IMR-90 (cell line): ENCODE measurements around the gene KRTAP5-7. TPM values are rescaled to one million over a fixed set of nuclear protein-coding genes. Genes with fewer than 3 reads are reported as not detected.

Experiments used
- ATAC-seq: fragments of 200-7000 bp; cut with Tn5 transposase; 2 replicates; pipeline ENCODE4 v1.9.1; 2020; ENCODE audit warnings: low read depth, mild to moderate bottlenecking, moderate library complexity
- BruUV-seq: library from RNA; stranded (reverse); fragments of 400-500 nt; replicated peaks from 2 replicates; lab custom pipeline; 2021; lab: Mats Ljungman, UMichigan
- CTCF ChIA-PET: fragments of 300-600 bp; formaldehyde crosslinking; extraction: SDS; loops from one replicate; lab custom pipeline; 2021; ENCODE audit warnings: antibody characterized with exemption; lab: Yijun Ruan, JAX
- POLR2A ChIA-PET: fragments of 300-600 bp; sonication (Branson Sonifier 250); formaldehyde crosslinking; loops from one replicate; lab custom pipeline; 2022; ENCODE audit warnings: antibody characterized with exemption; ENCODE audit not compliant: unreplicated experiment; lab: Charles Lee
- DNase-seq: peaks from one replicate; pipeline ENCODE4 v3.0.0; 2013
- H2AFZ ChIP-seq: replicated peaks from 2 replicates; pipeline ENCODE3; 2013; ENCODE audit warnings: low read length, mild to moderate bottlenecking; ENCODE audit not compliant: poor library complexity
- H2AK5ac ChIP-seq: 2 replicates; pipeline ENCODE4 v1.6.1; 2013; ENCODE audit warnings: low read depth, low read length, inconsistent platforms
- H2AK9ac ChIP-seq: replicated peaks from 2 replicates; pipeline ENCODE3; 2013; ENCODE audit warnings: mild to moderate bottlenecking, low read depth, low read length, moderate library complexity; ENCODE audit not compliant: poor library complexity
- H2BK120ac ChIP-seq: 2 replicates; pipeline ENCODE4 v1.6.1; 2013; ENCODE audit warnings: low read depth, low read length, inconsistent platforms
- H2BK15ac ChIP-seq: 3 replicates; pipeline ENCODE4 v1.6.1; 2013; ENCODE audit warnings: low read depth, low read length, inconsistent platforms
- H2BK20ac ChIP-seq: 2 replicates; pipeline ENCODE4 v1.6.1; 2013; ENCODE audit warnings: low read depth, mild to moderate bottlenecking, inconsistent platforms, low read length, moderate library complexity
- H2BK5ac ChIP-seq: 2 replicates; pipeline ENCODE4 v1.6.1; 2013; ENCODE audit warnings: mild to moderate bottlenecking, low read depth, low read length, inconsistent platforms; ENCODE audit not compliant: poor library complexity, severe bottlenecking
- H3K14ac ChIP-seq: replicated peaks from 2 replicates; pipeline ENCODE4 v1.6.1; 2013; ENCODE audit warnings: low read depth, low read length, inconsistent platforms
- H3K18ac ChIP-seq: 2 replicates; pipeline ENCODE4 v1.6.1; 2013; ENCODE audit warnings: low read depth, low read length, control low read depth
- H3K23ac ChIP-seq: 2 replicates; pipeline ENCODE4 v1.6.1; 2013; ENCODE audit warnings: low read depth, low read length, inconsistent platforms
- H3K27ac ChIP-seq: 2 replicates; pipeline ENCODE4 v1.5.1; 2013; ENCODE audit warnings: mild to moderate bottlenecking, control low read depth, low read length; ENCODE audit not compliant: insufficient read depth
- H3K27me3 ChIP-seq: 2 replicates; pipeline ENCODE4 v1.6.1; 2013; ENCODE audit warnings: low read length; ENCODE audit not compliant: control insufficient read depth, insufficient read depth
- H3K36me3 ChIP-seq: 2 replicates; pipeline ENCODE4 v1.6.1; 2013; ENCODE audit warnings: low read length, mixed read lengths; ENCODE audit not compliant: control insufficient read depth, insufficient read depth
- H3K4ac ChIP-seq: 2 replicates; pipeline ENCODE4 v1.6.1; 2013; ENCODE audit warnings: low read depth, low read length, inconsistent platforms
- H3K4me1 ChIP-seq: 2 replicates; pipeline ENCODE4 v1.6.1; 2013; ENCODE audit warnings: low read length, mixed read lengths; ENCODE audit not compliant: control insufficient read depth, insufficient read depth
- H3K4me2 ChIP-seq: 2 replicates; pipeline ENCODE4 v1.6.1; 2013; ENCODE audit warnings: low read depth, mild to moderate bottlenecking, control low read depth, low read length, moderate library complexity
- H3K4me3 ChIP-seq: 2 replicates; pipeline ENCODE4 v1.5.1; 2013; ENCODE audit warnings: low read depth, mild to moderate bottlenecking, control low read depth, low read length, moderate library complexity; ENCODE audit not compliant: insufficient read depth
- H3K56ac ChIP-seq: 2 replicates; pipeline ENCODE4 v1.6.1; 2013; ENCODE audit warnings: low read length, inconsistent platforms; ENCODE audit not compliant: insufficient read depth; ENCODE audit errors: extremely low read depth
- H3K79me1 ChIP-seq, 2 experiments: 2 replicates each; pipeline ENCODE4 v1.6.1; 2013; ENCODE audit warnings: low read length in 2 of 2, inconsistent platforms in 1 of 2, low read depth in 1 of 2
- H3K9ac ChIP-seq: 2 replicates; pipeline ENCODE4 v1.6.1; 2013; ENCODE audit warnings: low read depth, low read length, control low read depth
- H3K9me1 ChIP-seq: 2 replicates; pipeline ENCODE4 v1.6.1; 2013; ENCODE audit warnings: low read length, inconsistent platforms; ENCODE audit not compliant: insufficient read depth
- H3K9me3 ChIP-seq: 2 replicates; pipeline ENCODE4 v1.6.1; 2013; ENCODE audit warnings: low read length; ENCODE audit not compliant: control insufficient read depth, insufficient read depth
- H4K20me1 ChIP-seq: 2 replicates; pipeline ENCODE4 v1.6.1; 2013; ENCODE audit warnings: low read length, inconsistent platforms; ENCODE audit not compliant: insufficient read depth
- H4K5ac ChIP-seq: 2 replicates; pipeline ENCODE4 v1.6.1; 2013; ENCODE audit warnings: mild to moderate bottlenecking, low read depth, low read length, control low read depth
- H4K8ac ChIP-seq, 2 experiments: 2 replicates each; pipeline ENCODE4 v1.6.1; 2013; ENCODE audit warnings: low read depth in 2 of 2, low read length in 2 of 2, control low read depth in 1 of 2, inconsistent platforms in 1 of 2
- H4K91ac ChIP-seq: 2 replicates; pipeline ENCODE4 v1.6.1; 2013; ENCODE audit warnings: low read depth, low read length, inconsistent platforms; ENCODE audit not compliant: insufficient read depth
- FOS ChIP-seq: fragments of 150-350 bp; IDR thresholded peaks from 2 replicates; pipeline ENCODE4 v1.6.1; 2016; ENCODE audit warnings: low read depth, low read length
- MAFK ChIP-seq: IDR thresholded peaks from 2 replicates; pipeline ENCODE4 v1.6.1; 2012; ENCODE audit warnings: low read depth, low read length, improper control_type of control experiment
- NFE2L2 ChIP-seq: fragments of 150-350 bp; IDR thresholded peaks from 2 replicates; pipeline ENCODE4 v1.6.1; 2016; ENCODE audit warnings: low read depth, mild to moderate bottlenecking, low read length
- RAD21 ChIP-seq: IDR thresholded peaks from 2 replicates; pipeline ENCODE4 v1.6.1; 2012; ENCODE audit warnings: low read length, improper control_type of control experiment
- RCOR1 ChIP-seq: IDR thresholded peaks from 2 replicates; pipeline ENCODE4 v1.6.1; 2012; ENCODE audit warnings: mild to moderate bottlenecking, low read length, improper control_type of control experiment; ENCODE audit not compliant: insufficient replicate concordance
- WGBS, 2 experiments: methylation state at CpG; one replicate each; pipeline versions ENCODE4 v1.1.5 to v1.1.7; 2013; ENCODE audit warnings: missing lambda C conversion rate in 2 of 2; ENCODE audit not compliant: insufficient read length in 1 of 2; ENCODE audit errors: extremely low coverage in 2 of 2; 5-methylcytosine and 5-hydroxymethylcytosine counted together
- dilution Hi-C: fragments of 300-500 bp; cut with HindIII; formaldehyde crosslinking; loops from one replicate; pipeline ENCODE4 v1.14.3; 2018; ENCODE audit warnings: low sequenced_read_pairs; ENCODE audit not compliant: unreplicated experiment
- in situ Hi-C: fragments of 300-500 bp; cut with MboI; formaldehyde crosslinking; loops from 3 replicates; pipeline ENCODE4 v1.14.3; 2019; ENCODE audit warnings: low sequenced_read_pairs, inconsistent platforms, mixed read lengths
- intact Hi-C: fragments of 100-400 bp; cut with micrococcal nuclease; formaldehyde crosslinking; loops from 2 replicates; pipeline ENCODE4 v1.10.0; 2022
- polyA plus RNA-seq, 3 experiments: library from polyadenylated mRNA; depleted of rRNA; stranded (reverse); fragments of >200 nt; gene quantifications; 2 replicates each; pipeline ENCODE4 v1.2.3, GENCODE V29; 2012; ENCODE audit warnings: low replicate concordance in 1 of 3
- total RNA-seq: library from RNA; depleted of rRNA; stranded (reverse); fragments of >200 nt; gene quantifications from 2 replicates; pipeline ENCODE4 v1.2.3, GENCODE V29; 2012

The KRTAP5-7 gene
- total and polyA plus RNA-seq, 2 of the 4 experiments (the other 2 are of a cell fraction), result not detected

DNA sequence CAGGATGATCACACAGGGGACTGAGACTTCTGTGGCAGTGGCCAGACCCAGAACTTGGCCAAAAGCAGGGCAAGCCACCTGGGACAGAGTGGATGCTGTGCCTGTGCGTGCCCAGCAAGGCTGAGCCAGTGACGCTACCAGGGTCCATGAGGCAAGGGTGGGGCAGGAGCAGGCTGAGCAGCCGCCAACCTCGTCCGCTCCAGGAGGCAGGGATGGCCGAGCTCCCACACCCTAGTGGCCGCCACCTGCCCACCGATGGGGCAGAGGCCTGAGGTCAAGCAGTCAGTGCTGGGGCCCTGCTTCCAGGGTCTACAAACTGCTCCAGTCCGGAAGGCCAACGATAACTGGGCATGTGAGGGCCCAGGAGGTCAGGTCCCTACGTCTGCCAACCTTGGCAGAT lies 28.4 kb downstream of the KRTAP5-7 start:
- CTCF ChIA-PET, result no interaction called here
- H3K23ac ChIP-seq, result no peak overlapping the region

More for the DNA sequence above, 28.4 kb downstream of the KRTAP5-7 start:
- ATAC-seq (no peak), DNase-seq (no peak)
- Histone ChIP-seq H4K20me1 (no peaks in the 10 kb centered on the region), H3K9me3 (no peaks in the 10 kb centered on the region), H3K9ac (no peak overlapping the region), H3K27ac (no peak overlapping the region), H2AK5ac (no peak overlapping the region), H3K18ac (no peak overlapping the region), H2BK15ac (no peak overlapping the region), H3K79me1 (no peaks in the 10 kb centered on the region), H3K27me3 (0 out of 2 replicates have a peak, but pooled peaks cover 3% of the 10 kb centered on the region), H4K91ac (no peak overlapping the region), H4K8ac (no peak overlapping the region), H2BK20ac (no peak overlapping the region), H3K14ac (no peak overlapping the region), H3K4ac (no peak overlapping the region), H4K5ac (no peak overlapping the region), H3K4me2 (no peak overlapping the region), H2AFZ (no peak overlapping the region), H3K36me3 (no peaks in the 10 kb centered on the region), H2BK5ac (no peak overlapping the region), H3K56ac (no peak overlapping the region), H3K4me1 (no peaks in the 10 kb centered on the region), H2BK120ac (no peak overlapping the region), H3K9me1 (no peaks in the 10 kb centered on the region), H2AK9ac (no peak overlapping the region), H3K4me3 (no peak overlapping the region)
- POLR2A ChIA-PET, result no interaction called here
- 82% methylated on average over 10 of the region's 11 CpGs; no CpG with 5 or more reads in 1 of the 2 experiments for WGBS, 2 experiments
- dilution Hi-C loops, result no loop called here
- in situ Hi-C loops, result no loop called here
- no TSS peak for BruUV-seq
- intact Hi-C loops, result no loop called here
- TF ChIP-seq FOS (no peak), RAD21 (no peak), NFE2L2 (no peak), MAFK (no peak), RCOR1 (no peak)
